Transverse colon (tissue), 4 donors: ENCODE measurements around the gene MYO9A. TPM values are rescaled to one million over a fixed set of nuclear protein-coding genes. Genes with fewer than 3 reads are reported as not detected.
A peak's percentile ranks its signal among the peaks of the same experiment; 100 is the strongest.

ENCODE experiments used
- DNase-seq: peaks from one replicate; pipeline ENCODE4 v3.0.0-alpha.2; 2019
- H3K27ac ChIP-seq, 4 donors: fragments of 200-600 bp; sonication (generic); 2 replicates each; pipeline ENCODE4 v1.5.1; 2016 to 2018; ENCODE audit warnings: inconsistent platforms in 4 of 4
- H3K27me3 ChIP-seq: fragments of 200-600 bp; sonication (generic); 2 replicates; pipeline ENCODE4 v1.5.1; 2017; ENCODE audit warnings: inconsistent platforms
- H3K36me3 ChIP-seq, 4 donors: fragments of 200-600 bp; sonication (generic); 2 replicates each; pipeline ENCODE4 v1.5.1; 2017 to 2019; ENCODE audit warnings: inconsistent platforms in 4 of 4
- H3K4me1 ChIP-seq, 4 donors: fragments of 200-600 bp; sonication (generic); 2 replicates each; pipeline ENCODE4 v1.5.1; 2017 to 2020; ENCODE audit warnings: inconsistent platforms in 4 of 4
- H3K4me3 ChIP-seq, 4 donors: fragments of 200-600 bp; sonication (generic); 1 replicate in 1 of 4; 2 replicates in 3 of 4; pipeline versions ENCODE4 v1.5.1 to v1.6.1; 2017 to 2019; ENCODE audit warnings: inconsistent platforms in 4 of 4
- H3K9me3 ChIP-seq, 2 donors: fragments of 200-600 bp; sonication (generic); 2 replicates each; pipeline ENCODE4 v1.5.1; 2017 to 2019; ENCODE audit warnings: inconsistent platforms in 2 of 2
- CTCF ChIP-seq, 5 experiments: fragments of 200-600 bp in 3 of 5; fragments of 450-650 bp in 2 of 5; sonication (generic) in 3 of 5; IDR thresholded peaks; 1 replicate in 2 of 5; 2 replicates in 3 of 5; pipeline ENCODE4 v1.5.1; 2016 to 2017; ENCODE audit warnings: antibody characterized with exemption in 5 of 5, inconsistent platforms in 3 of 5, mild to moderate bottlenecking in 2 of 5, moderate library complexity in 1 of 5
- EP300 ChIP-seq: sonication (generic); formaldehyde crosslinking; IDR thresholded peaks from one replicate; pipeline ENCODE4 v1.6.1; 2017; ENCODE audit warnings: antibody characterized with exemption, low read depth
- POLR2A ChIP-seq: fragments of 450-650 bp; IDR thresholded peaks from one replicate; pipeline ENCODE4 v1.6.1; 2016; ENCODE audit warnings: antibody characterized with exemption, mild to moderate bottlenecking, moderate library complexity
- POLR2AphosphoS5 ChIP-seq, 3 donors: sonication (generic); formaldehyde crosslinking; IDR thresholded peaks; one replicate each; pipeline ENCODE4 v1.6.1; 2016; ENCODE audit warnings: antibody characterized with exemption in 3 of 3
- WGBS, 2 donors: methylation state at CpG; one replicate each; pipeline ENCODE4 v1.1.5; 2018; ENCODE audit warnings: low coverage in 1 of 2; 5-methylcytosine and 5-hydroxymethylcytosine counted together
- in situ Hi-C, 4 donors: fragments of 200-750 bp; cut with MboI; loops; one replicate each; pipeline versions ENCODE4 v1.15.0 to v1.15.1; 2017; ENCODE audit warnings: low sequenced_read_pairs in 3 of 4, low pct_ligation_motif_present in 1 of 4, low pct_unique_long_range_greater_than_20kb in 1 of 4
- intact Hi-C: fragments of 100-400 bp; cut with DNase I; formaldehyde crosslinking; loops from one replicate; pipeline ENCODE4 v1.15.1; 2023; ENCODE audit warnings: low total_unique reads
- total RNA-seq, 4 donors: library from RNA; depleted of rRNA; stranded (reverse); fragments of >200 nt; gene quantifications; one replicate each; pipeline ENCODE4 v1.1.0, GENCODE V29; 2016

Gene MYO9A
- total RNA-seq, 4 donors from 2014 or later, result 52.4 to 103 (median 74.2) TPM

- TF ChIP-seq CTCF (IDR thresholded peaks at IDR 0.05) (no peak), POLR2AphosphoS5 (IDR thresholded peaks at IDR 0.05) (no peak), POLR2A (no peak), EP300 (no peak)
- Histone ChIP-seq H3K4me1 (peaks cover 0 to 6% (median 2%) of the 10 kb centered on the region in 4 donors), H3K9me3 (no peaks in the 10 kb centered on the region), H3K36me3 (peaks cover 0 to 7% (median 3%) of the 10 kb centered on the region in 4 donors), H3K4me3 (no peak overlapping the region), H3K27ac (no peak overlapping the region), H3K27me3 (no peaks in the 10 kb centered on the region)
- intact Hi-C loops, result no loop called here
- in situ Hi-C loops, result no loop called here
- 96 to 100% methylated on average over 2 of the region's 2 CpGs for WGBS, 2 donors
- DNase-seq, result no peak
Observed at GRCh38 chr15:72011302-72011942, 106.5 kb downstream of the MYO9A start.

GRCh38 chr15:72009222-72009621 is 108.7 kb downstream of the MYO9A start:
- 57 to 71% methylated on average over 2 of the region's 2 CpGs for WGBS, 2 donors
- TF ChIP-seq EP300, result no peak
- no peak for TF ChIP-seq POLR2AphosphoS5 (IDR thresholded peaks at IDR 0.05)
- no peak for TF ChIP-seq POLR2A
- TF ChIP-seq CTCF (IDR thresholded peaks at IDR 0.05), result no peak
- H3K9me3 ChIP-seq, result no peaks in the 10 kb centered on the region
- no peaks in the 10 kb centered on the region for H3K27me3 ChIP-seq
- in situ Hi-C loops (no loop called here), intact Hi-C loops (no loop called here)
- DNase-seq, result peak; percentile 23
- H3K4me1 ChIP-seq, result peaks cover 0 to 6% (median 2%) of the 10 kb centered on the region in 4 donors
- no peak overlapping the region for H3K27ac ChIP-seq
- peaks cover 0 to 13% (median 4%) of the 10 kb centered on the region in 4 donors for H3K36me3 ChIP-seq
- H3K4me3 ChIP-seq, result no peak overlapping the region

GRCh38 chr15:72006382-72006781 is 111.6 kb downstream of the MYO9A start:
- Histone ChIP-seq H3K36me3 (peaks cover 0 to 13% (median 4%) of the 10 kb centered on the region in 4 donors), H3K4me1 (peaks cover 0 to 6% (median 2%) of the 10 kb centered on the region in 4 donors), H3K4me3 (no peak overlapping the region), H3K27me3 (no peaks in the 10 kb centered on the region), H3K27ac (no peak overlapping the region), H3K9me3 (no peaks in the 10 kb centered on the region)
- intact Hi-C loops, result no loop called here
- 86 to 89% methylated on average over 4 of the region's 4 CpGs for WGBS, 2 donors
- TF ChIP-seq EP300 (no peak), POLR2AphosphoS5 (IDR thresholded peaks at IDR 0.05) (no peak), CTCF (IDR thresholded peaks at IDR 0.05) (no peak), POLR2A (no peak)
- in situ Hi-C loops, result no loop called here
- DNase-seq, result no peak

GRCh38 chr15:72005483-72005882 is 112.5 kb downstream of the MYO9A start:
- peaks cover 0 to 13% (median 4%) of the 10 kb centered on the region in 4 donors for H3K36me3 ChIP-seq
- in situ Hi-C loops, result no loop called here
- H3K4me3 ChIP-seq, result no peak overlapping the region
- H3K9me3 ChIP-seq, result no peaks in the 10 kb centered on the region
- WGBS, 2 donors, result 38 to 64% methylated on average over 3 of the region's 3 CpGs
- DNase-seq, result no peak
- no peak overlapping the region for H3K27ac ChIP-seq
- TF ChIP-seq EP300 (no peak), POLR2AphosphoS5 (IDR thresholded peaks at IDR 0.05) (no peak), POLR2A (no peak), CTCF (IDR thresholded peaks at IDR 0.05) (no peak)
- H3K4me1 ChIP-seq, result peaks cover 0 to 6% (median 2%) of the 10 kb centered on the region in 4 donors
- H3K27me3 ChIP-seq, result no peaks in the 10 kb centered on the region
- intact Hi-C loops, result no loop called here
